Lower leg skin (tissue), 4 donors: ENCODE measurements around the gene MZF1. TPM values are rescaled to one million over a fixed set of nuclear protein-coding genes. Genes with fewer than 3 reads are reported as not detected.

Experiments
- DNase-seq, 2 donors: peaks; one replicate each; pipeline ENCODE4 v3.0.0-alpha.2; 2019; ENCODE audit warnings: low spot score in 2 of 2
- H3K4me3 ChIP-seq: fragments of 200-600 bp; sonication (generic); 2 replicates; pipeline ENCODE4 v1.5.1; 2017; ENCODE audit warnings: mild to moderate bottlenecking, low read depth; ENCODE audit not compliant: poor library complexity, severe bottlenecking
- POLR2A ChIP-seq, 2 donors: fragments of 450-650 bp; IDR thresholded peaks; one replicate each; pipeline ENCODE4 v1.6.1; 2016 to 2017; ENCODE audit warnings: antibody characterized with exemption in 2 of 2, mild to moderate bottlenecking in 1 of 2, moderate library complexity in 1 of 2
- WGBS, 2 donors: methylation state at CpG; one replicate each; pipeline ENCODE4 v1.1.5; 2018; 5-methylcytosine and 5-hydroxymethylcytosine counted together
- intact Hi-C: fragments of 100-400 bp; cut with DNase I; formaldehyde crosslinking; loops from one replicate; pipeline ENCODE4 v1.15.0; 2023; ENCODE audit warnings: low total_unique reads
- total RNA-seq, 4 donors: library from RNA; depleted of rRNA; stranded (reverse); fragments of >200 nt; gene quantifications; one replicate each; pipeline ENCODE4 v1.1.0, GENCODE V29; 2016
- TF ChIP-seq, protein P1 (sequence below), 3 donors: fragments of 450-650 bp; IDR thresholded peaks; one replicate each; pipeline ENCODE4 v1.5.1; 2016; ENCODE audit warnings: antibody characterized with exemption in 3 of 3, mild to moderate bottlenecking in 3 of 3, moderate library complexity in 2 of 3

MZF1 gene
- total RNA-seq, 4 donors from 2014 or later = 14.8 to 34.7 (median 27.6) TPM

- WGBS, 2 donors = 89 to 90% methylated on average over 7 to 8 of the region's 8 CpGs
- intact Hi-C loops = no loop called here
- peak in 1 of 2 donors; percentile 80 for DNase-seq
- no peak overlapping the region for H3K4me3 ChIP-seq
- TF ChIP-seq, protein P1, sequence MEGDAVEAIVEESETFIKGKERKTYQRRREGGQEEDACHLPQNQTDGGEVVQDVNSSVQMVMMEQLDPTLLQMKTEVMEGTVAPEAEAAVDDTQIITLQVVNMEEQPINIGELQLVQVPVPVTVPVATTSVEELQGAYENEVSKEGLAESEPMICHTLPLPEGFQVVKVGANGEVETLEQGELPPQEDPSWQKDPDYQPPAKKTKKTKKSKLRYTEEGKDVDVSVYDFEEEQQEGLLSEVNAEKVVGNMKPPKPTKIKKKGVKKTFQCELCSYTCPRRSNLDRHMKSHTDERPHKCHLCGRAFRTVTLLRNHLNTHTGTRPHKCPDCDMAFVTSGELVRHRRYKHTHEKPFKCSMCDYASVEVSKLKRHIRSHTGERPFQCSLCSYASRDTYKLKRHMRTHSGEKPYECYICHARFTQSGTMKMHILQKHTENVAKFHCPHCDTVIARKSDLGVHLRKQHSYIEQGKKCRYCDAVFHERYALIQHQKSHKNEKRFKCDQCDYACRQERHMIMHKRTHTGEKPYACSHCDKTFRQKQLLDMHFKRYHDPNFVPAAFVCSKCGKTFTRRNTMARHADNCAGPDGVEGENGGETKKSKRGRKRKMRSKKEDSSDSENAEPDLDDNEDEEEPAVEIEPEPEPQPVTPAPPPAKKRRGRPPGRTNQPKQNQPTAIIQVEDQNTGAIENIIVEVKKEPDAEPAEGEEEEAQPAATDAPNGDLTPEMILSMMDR (IDR thresholded peaks at IDR 0.05) = no peak
- no peak for TF ChIP-seq POLR2A (IDR thresholded peaks at IDR 0.05)
Measured at GRCh38 chr19:58569943-58570670, 3.0 kb downstream of the MZF1 start.

DNA sequence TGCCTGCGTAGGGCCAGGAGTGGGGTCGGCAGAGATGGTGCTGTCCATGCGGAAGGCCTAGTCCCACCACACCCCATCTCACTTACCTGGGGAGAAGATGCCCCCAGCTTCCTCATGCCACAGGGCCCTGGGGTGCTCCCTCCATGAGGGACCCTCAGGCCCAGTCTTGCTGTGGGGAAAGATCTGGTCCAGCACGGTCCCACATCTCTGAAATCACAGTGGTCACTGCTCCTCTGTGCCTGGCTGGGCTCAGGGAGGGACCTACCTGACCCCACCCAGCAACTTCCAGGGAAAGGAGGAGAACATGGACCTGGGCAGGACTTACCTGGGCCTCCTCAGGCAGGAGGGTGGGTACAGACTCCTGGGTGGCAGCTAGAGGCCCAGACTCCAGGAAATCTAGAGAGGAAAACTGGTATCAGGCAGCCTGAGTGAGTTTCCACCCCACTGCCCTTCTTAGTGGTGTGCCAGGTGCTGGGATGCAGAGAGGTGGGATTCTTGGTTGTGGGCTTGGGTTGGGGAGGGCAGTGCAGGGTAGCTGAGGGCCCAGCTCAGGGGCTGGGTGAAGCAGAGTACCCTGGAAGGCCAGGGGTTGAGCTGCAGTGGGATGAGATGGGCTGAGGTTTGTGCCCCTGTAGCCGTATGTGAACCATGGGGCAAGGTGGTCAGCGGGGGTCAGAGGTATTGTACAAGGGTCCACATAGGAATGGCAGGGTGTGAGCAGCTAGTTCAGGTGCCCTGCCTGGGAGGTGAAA, 3.8 kb downstream of the MZF1 start:
- peak in 1 of 2 donors; percentile 76 for DNase-seq
- TF ChIP-seq, protein P1 (IDR thresholded peaks at IDR 0.05) = no peak
- no peak for TF ChIP-seq POLR2A (IDR thresholded peaks at IDR 0.05)
- intact Hi-C loops = no loop called here
- WGBS, 2 donors = 88 to 89% methylated on average over 6 of the region's 6 CpGs
- H3K4me3 ChIP-seq = no peak overlapping the region

DNA sequence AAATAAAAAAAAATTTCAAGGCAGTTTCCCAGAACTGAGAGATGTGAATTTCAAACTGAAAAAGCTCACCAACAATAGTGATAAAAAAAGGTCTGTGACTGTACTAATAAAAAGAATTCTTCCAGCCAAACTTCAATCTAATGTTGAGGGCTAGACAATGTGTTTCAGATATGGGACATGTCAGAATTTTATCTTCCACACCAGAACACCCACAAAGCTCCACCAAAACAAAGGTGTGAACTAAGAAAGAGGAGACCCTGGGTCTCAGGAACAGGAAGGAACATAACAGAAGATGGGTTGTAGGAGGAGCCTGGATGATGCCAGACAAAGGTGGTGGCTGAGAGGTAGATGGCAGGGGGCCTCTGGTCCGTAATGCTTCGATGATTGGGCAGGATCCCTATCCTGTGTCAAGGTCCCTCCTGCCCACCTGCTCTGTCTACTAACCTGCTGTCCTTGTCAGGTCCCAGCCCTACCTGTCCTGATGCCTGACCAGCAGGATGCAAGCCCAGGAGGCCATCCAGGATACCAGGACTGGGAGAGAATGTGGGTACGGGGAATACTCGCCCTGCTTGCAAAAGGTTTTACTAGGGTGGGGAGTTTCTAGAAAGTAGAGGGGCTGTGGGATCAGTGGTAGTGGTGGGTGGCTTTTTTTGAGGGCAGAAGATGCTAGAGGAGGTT, 4.5 kb downstream of the MZF1 start:
- TF ChIP-seq, protein P1 (IDR thresholded peaks at IDR 0.05) = no peak
- TF ChIP-seq POLR2A (IDR thresholded peaks at IDR 0.05) = no peak
- intact Hi-C loops = no loop called here
- peak in 1 of 2 donors; percentile 69 for DNase-seq
- no peak overlapping the region for H3K4me3 ChIP-seq
- 83 to 91% methylated on average over 4 of the region's 4 CpGs for WGBS, 2 donors

- no peak overlapping the region for H3K4me3 ChIP-seq
- DNase-seq = peak in 1 of 2 donors; percentile 69
- intact Hi-C loops = no loop called here
- TF ChIP-seq, protein P1 (IDR thresholded peaks at IDR 0.05) = no peak
- TF ChIP-seq POLR2A (IDR thresholded peaks at IDR 0.05) = no peak
- 95 to 98% methylated on average over 5 of the region's 5 CpGs for WGBS, 2 donors
Measured at GRCh38 chr19:58566989-58567388, 6.1 kb downstream of the MZF1 start.

GRCh38 chr19:58563823-58564222, 9.3 kb downstream of the MZF1 start:
- no peak overlapping the region for H3K4me3 ChIP-seq
- WGBS, 2 donors = 53 to 57% methylated on average over 6 of the region's 6 CpGs
- peak in 1 of 2 donors; percentile 59 for DNase-seq
- TF ChIP-seq, protein P1 (IDR thresholded peaks at IDR 0.05) = no peak
- TF ChIP-seq POLR2A (IDR thresholded peaks at IDR 0.05) = no peak
- intact Hi-C loops = no loop called here
